NT2/D1 (cell line): ENCODE data around the gene TMEM52.
"Not testable (repeated sequence)": the region's sequence is repeated elsewhere in the genome, so short reads cannot be mapped to it uniquely, and the experiment has no call there.

ENCODE experiments used
- DNase-seq: peaks from one replicate; pipeline ENCODE4 v3.0.0-alpha.2; 2011; ENCODE audit warnings: low read depth, low spot score
- H3K27me3 ChIP-seq: 2 replicates; pipeline ENCODE4 v1.6.0; 2011; ENCODE audit warnings: mild to moderate bottlenecking; ENCODE audit not compliant: insufficient read length, insufficient read depth
- H3K36me3 ChIP-seq: 2 replicates; pipeline ENCODE4 v1.6.1; 2011; ENCODE audit warnings: mild to moderate bottlenecking, low read length, mixed read lengths; ENCODE audit not compliant: insufficient read depth, insufficient read length
- H3K4me1 ChIP-seq: 2 replicates; pipeline ENCODE4 v1.5.1; 2011; ENCODE audit not compliant: insufficient read depth, insufficient read length
- H3K4me3 ChIP-seq: 2 replicates; pipeline ENCODE4 v1.5.1; 2011; ENCODE audit warnings: low read depth; ENCODE audit not compliant: insufficient read length
- H3K9ac ChIP-seq: 2 replicates; pipeline ENCODE4 v1.6.0; 2011; ENCODE audit warnings: low read depth; ENCODE audit not compliant: insufficient read length
- H3K9me3 ChIP-seq: 2 replicates; pipeline ENCODE4 v1.5.1; 2011; ENCODE audit warnings: mild to moderate bottlenecking, low read length; ENCODE audit not compliant: insufficient read depth
- SUZ12 ChIP-seq: IDR thresholded peaks from 2 replicates; pipeline ENCODE4 v1.6.1; 2011; ENCODE audit not compliant: insufficient read length, insufficient read depth; ENCODE audit errors: extremely low read depth
- YY1 ChIP-seq: IDR thresholded peaks from 2 replicates; pipeline ENCODE4 v1.6.1; 2011; ENCODE audit not compliant: insufficient read length, insufficient read depth
- ZNF274 ChIP-seq: IDR thresholded peaks from 2 replicates; pipeline ENCODE4 v1.6.1; 2011; ENCODE audit warnings: mild to moderate bottlenecking, low read depth, low read length

Gene TMEM52

DNA sequence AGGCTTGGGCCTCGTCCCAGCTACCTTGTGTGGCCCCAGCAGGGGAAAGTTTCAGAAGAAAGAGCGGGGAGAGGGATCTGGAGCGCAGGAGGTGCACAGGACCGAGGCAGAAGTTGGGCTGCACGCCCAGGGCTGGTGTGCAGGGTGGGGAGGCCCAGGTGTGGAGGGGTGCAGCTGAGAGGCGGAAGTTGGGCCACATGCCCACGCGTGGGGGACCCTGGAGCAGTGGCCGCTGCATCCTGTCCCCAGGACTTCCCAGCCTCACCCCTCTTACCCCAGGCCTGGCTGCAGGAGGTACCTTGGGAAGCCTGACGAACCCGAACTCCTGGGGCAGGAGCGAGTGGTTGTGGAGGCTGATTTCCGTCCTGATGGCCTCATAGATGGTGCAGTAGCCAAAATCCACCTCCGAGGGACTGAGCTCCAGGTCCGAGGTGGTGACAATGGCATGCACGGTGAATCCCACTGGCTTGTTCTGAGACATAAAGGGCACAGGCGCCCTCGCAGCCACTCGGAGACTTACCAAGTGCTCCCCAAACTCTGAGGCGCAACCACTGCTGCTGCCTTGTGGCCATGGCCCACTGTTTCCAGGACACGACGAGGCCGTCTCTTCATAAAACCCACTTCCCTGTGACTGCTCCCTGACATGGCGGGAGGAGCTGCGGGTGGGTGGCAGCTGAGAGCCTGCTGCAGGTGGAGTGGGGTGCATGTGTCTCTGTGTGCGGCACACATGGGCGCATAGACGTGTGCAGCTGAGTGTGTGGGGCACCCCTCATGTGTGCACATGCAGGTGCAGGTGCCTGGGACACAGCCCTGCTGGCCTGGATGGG lies 20.4 kb upstream of the TMEM52 start:
- Histone ChIP-seq H3K27me3 (peaks cover 2% of the 10 kb centered on the region), H3K4me3 (no peak overlapping the region), H3K4me1 (peaks cover 13% of the 10 kb centered on the region), H3K9me3 (peaks cover 9% of the 10 kb centered on the region; the same call in 1 of the 2 replicates), H3K36me3 (no peaks in the 10 kb centered on the region), H3K9ac (no peak overlapping the region)
- TF ChIP-seq YY1 (no peak), SUZ12 (no peak), ZNF274 (no peak)
- DNase-seq: no peak

DNA sequence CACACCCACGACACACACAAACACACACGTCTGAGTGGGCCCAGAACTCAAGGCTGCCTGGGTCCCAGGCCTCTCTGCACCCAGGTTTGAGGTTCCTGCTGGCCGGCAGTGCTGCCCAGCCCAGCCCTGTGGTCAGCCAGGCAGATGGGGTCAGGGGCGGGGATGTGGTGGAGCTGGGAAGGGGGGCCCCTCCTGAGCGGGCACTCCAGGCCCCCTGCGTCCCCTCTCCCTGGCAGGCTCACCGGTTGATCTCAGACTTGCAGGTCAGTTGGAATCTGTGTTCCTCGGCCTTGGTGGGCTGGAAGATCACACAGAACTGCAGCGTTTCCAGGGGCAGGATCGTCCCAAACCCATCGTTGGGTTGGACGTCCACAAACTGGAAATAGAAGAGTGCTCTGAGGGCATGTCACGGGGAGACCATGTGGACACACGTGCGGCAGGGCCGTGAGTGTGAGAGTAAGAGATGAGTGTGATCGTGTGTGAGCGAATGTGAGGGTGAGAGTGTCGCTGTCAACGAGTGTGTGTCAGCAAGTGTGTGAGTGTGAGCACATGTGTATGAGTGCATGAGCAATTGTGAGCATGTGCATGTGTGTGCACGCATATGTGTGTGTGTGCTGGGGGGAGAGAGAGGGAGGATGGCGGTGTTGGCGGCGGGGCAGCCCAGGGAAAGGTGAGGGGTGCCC lies 19.7 kb upstream of the TMEM52 start:
- no peak overlapping the region for H3K4me3 ChIP-seq
- H3K9ac ChIP-seq: no peak overlapping the region
- peaks cover 12% of the 10 kb centered on the region for H3K4me1 ChIP-seq
- H3K36me3 ChIP-seq: no peaks in the 10 kb centered on the region
- H3K27me3 ChIP-seq: no peaks in the 10 kb centered on the region
- DNase-seq: no peak
- TF ChIP-seq YY1: no peak
- no peak for TF ChIP-seq ZNF274
- TF ChIP-seq SUZ12: no peak
- H3K9me3 ChIP-seq: peaks cover 14% of the 10 kb centered on the region; the same call in 1 of the 2 replicates

DNA sequence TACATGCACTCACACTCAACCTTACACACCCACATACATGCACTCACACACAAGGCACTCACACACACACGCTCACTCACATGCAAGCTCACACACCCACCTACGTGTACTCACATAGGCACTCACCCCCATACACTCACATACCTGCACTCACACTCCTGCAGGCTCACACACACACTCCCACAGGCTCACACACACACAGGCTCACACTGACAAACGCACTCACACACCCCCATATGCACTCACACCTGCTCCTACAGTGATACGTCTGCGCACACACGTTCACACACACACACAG lies 19.1 kb upstream of the TMEM52 start:
- TF ChIP-seq ZNF274 (no peak), YY1 (no peak), SUZ12 (no peak)
- H3K36me3 ChIP-seq: no peaks in the 10 kb centered on the region
- DNase-seq: no peak
- H3K9me3 ChIP-seq: peaks cover 14% of the 10 kb centered on the region; the same call in 1 of the 2 replicates
- peaks cover 7% of the 10 kb centered on the region for H3K4me1 ChIP-seq
- H3K27me3 ChIP-seq: no peaks in the 10 kb centered on the region
- H3K4me3 ChIP-seq: no peak overlapping the region
- H3K9ac ChIP-seq: no peak overlapping the region

DNA sequence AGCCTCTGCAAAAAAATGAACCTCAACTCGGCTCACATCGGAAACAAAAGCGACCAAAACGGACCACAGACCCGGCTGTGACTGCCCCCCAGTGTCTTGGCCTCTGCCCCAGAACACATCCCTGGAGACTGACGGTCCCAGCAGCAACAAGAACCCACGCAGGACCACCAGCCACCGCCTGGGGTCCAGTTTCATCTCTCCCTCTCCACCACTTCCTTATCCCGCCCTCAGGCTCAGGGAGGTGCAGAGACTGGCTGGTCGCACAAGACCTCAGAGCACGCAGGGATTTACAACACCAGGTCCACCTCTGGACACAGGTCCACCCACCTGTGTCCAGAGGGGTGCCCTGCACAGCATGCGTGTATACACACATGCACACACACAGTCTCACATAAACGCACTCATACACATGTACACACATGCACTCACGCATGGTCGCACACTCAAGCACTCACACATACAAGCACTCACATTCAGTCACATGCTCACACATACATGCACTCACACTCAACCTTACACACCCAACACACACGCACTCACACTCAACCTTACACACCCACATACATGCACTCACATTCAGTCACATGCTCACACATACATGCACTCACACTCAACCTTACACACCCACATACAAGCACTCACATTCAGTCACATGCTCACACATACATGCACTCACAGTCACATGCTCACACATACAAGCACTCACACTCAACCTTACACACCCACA lies 18.6 kb upstream of the TMEM52 start:
- H3K27me3 ChIP-seq: no peaks in the 10 kb centered on the region
- no peaks in the 10 kb centered on the region for H3K36me3 ChIP-seq
- no peak for TF ChIP-seq ZNF274
- no peak for TF ChIP-seq YY1
- no peak for TF ChIP-seq SUZ12
- peaks cover 14% of the 10 kb centered on the region; the same call in 1 of the 2 replicates for H3K9me3 ChIP-seq
- no peak overlapping the region for H3K4me3 ChIP-seq
- H3K9ac ChIP-seq: no peak overlapping the region
- peaks cover 3% of the 10 kb centered on the region for H3K4me1 ChIP-seq
- DNase-seq: no peak

DNA sequence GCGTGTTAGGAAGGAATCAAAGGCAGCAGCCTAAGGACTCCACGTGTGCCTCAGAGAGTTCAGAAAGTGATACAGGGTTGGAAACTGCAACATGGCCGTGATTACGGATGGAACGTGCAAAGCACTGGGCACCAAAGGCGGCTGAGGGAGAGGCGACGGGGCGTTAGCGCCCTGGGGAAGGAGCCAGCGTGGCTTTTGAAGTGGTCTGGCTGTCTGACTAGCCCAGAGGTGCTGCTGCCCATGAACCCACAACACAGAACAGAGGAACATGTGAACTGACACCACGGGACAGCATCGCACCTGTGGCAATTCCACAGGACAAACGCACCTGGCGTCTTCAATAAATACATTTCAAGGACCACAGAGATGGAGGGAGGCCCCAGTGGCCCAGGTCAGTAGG lies 18.0 kb upstream of the TMEM52 start:
- no peak for DNase-seq

DNA sequence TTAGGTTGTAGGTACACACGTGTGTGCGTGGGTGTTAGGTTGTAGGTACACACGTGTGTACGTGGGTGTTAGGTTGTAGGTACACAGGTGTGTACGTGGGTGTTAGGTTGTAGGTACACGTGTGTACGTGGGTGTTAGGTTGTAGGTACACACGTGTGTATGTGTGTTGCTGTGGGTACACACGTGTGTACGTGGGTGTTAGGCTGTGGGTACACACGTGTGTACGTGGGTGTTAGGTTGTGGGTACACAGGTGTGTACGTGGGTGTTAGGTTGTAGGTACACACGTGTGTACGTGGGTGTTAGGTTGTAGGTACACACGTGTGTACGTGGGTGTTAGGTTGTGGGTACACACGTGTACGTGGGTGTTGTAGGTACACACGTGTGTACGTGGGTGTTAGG lies 15.8 kb upstream of the TMEM52 start:
- not testable (repeated sequence) for H3K4me3 ChIP-seq, H3K27me3 ChIP-seq, DNase-seq, H3K9ac ChIP-seq, H3K4me1 ChIP-seq, H3K36me3 ChIP-seq
- peaks cover 14% of the 10 kb centered on the region; the same call in 1 of the 2 replicates for H3K9me3 ChIP-seq

More for the DNA sequence above, 18.0 kb upstream of the TMEM52 start:
- Histone ChIP-seq H3K36me3 (no peaks in the 10 kb centered on the region), H3K9me3 (peaks cover 14% of the 10 kb centered on the region; the same call in 1 of the 2 replicates), H3K27me3 (no peaks in the 10 kb centered on the region), H3K9ac (no peak overlapping the region), H3K4me1 (no peaks in the 10 kb centered on the region), H3K4me3 (no peak overlapping the region)
- no peak for TF ChIP-seq SUZ12
- no peak for TF ChIP-seq YY1
- TF ChIP-seq ZNF274: no peak

DNA sequence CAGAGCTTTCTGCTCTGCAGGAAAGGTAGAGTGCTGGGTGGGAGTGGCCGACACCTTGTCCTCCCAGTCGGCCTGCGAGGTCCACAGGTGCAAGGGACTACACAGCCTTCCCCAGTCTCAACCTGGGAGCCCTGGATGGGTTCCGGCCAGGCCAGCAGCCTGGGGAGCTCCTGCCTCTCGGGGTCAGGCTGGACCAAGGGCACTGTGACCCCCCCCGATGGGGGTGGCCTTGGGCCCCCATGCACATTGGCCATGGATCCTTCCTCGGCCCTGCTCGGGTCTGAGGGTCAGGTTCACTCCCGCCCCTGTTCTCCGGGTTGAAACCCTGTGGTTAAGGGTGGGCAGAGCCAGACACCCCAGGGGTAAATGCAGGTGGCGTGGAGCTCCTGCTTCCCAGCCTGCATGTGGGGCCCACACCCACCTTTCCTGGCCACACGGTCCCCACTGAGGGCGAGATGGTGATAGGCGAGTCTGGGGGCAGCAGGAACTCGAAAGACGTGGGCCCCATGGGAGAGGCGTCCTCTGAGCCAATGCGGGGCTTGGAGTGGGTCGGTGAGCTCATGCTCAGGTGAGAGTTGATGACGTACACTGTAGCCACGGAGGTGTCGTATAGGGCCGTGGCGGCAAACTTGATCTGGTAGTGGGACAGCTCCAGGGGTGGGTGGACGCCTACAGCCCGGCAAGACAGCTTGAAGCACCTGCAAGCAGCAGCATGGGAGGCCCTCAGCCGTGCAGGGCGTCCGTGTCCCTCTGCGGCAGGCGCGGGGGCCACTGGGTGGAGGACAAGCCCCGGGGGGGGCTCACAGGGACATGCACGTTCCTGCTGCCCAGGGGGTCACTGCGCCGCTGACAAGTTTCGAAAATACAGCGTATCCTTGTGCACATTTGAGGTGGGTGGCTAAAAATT lies 10.8 kb upstream of the TMEM52 start:
- peaks cover 9% of the 10 kb centered on the region; the same call in 1 of the 2 replicates for H3K9me3 ChIP-seq
- H3K36me3 ChIP-seq: no peaks in the 10 kb centered on the region
- no peaks in the 10 kb centered on the region for H3K27me3 ChIP-seq
- no peak overlapping the region for H3K9ac ChIP-seq
- H3K4me1 ChIP-seq: no peaks in the 10 kb centered on the region
- no peak for TF ChIP-seq ZNF274
- no peak for TF ChIP-seq SUZ12
- no peak for TF ChIP-seq YY1
- DNase-seq: no peak
- H3K4me3 ChIP-seq: no peak overlapping the region
